Breast epithelium (tissue), 4 donors: Measurements from ENCODE around the gene BACE1. TPM values are rescaled to one million over a fixed set of nuclear protein-coding genes. Genes with fewer than 3 reads are reported as not detected.

ENCODE experiments used
- DNase-seq, 2 donors: peaks; one replicate each; pipeline ENCODE4 v3.0.0-alpha.2; 2019; ENCODE audit warnings: low spot score in 2 of 2
- H3K27ac ChIP-seq, 2 donors: fragments of 200-600 bp; sonication (generic) in 1 of 2; one replicate each; pipeline ENCODE4 v1.5.1; 2016 to 2019; ENCODE audit warnings: mild to moderate bottlenecking in 1 of 2
- H3K27me3 ChIP-seq, 2 donors: fragments of 200-600 bp; sonication (generic) in 1 of 2; one replicate each; pipeline versions ENCODE4 v1.5.1 to v1.6.0; 2017 to 2019; ENCODE audit warnings: control low read depth in 1 of 2, mild to moderate bottlenecking in 1 of 2
- H3K36me3 ChIP-seq: fragments of 200-600 bp; one replicate; pipeline ENCODE4 v1.5.1; 2019
- H3K4me1 ChIP-seq, 2 donors: fragments of 200-600 bp; sonication (generic); one replicate each; pipeline ENCODE4 v1.5.1; 2016 to 2019; ENCODE audit warnings: control low read depth in 1 of 2
- H3K4me3 ChIP-seq, 3 donors: fragments of 200-600 bp; sonication (generic); 1 replicate in 2 of 3; 2 replicates in 1 of 3; pipeline ENCODE4 v1.5.1; 2016 to 2019; ENCODE audit warnings: mild to moderate bottlenecking in 3 of 3, moderate library complexity in 2 of 3
- H3K9me3 ChIP-seq, 2 donors: fragments of 200-600 bp; sonication (generic) in 1 of 2; one replicate each; pipeline ENCODE4 v1.5.1; 2016 to 2019; ENCODE audit warnings: control low read depth in 1 of 2
- CTCF ChIP-seq, 3 donors: fragments of 450-650 bp; IDR thresholded peaks; one replicate each; pipeline ENCODE4 v1.5.1; 2016 to 2017; ENCODE audit warnings: antibody characterized with exemption in 3 of 3, mild to moderate bottlenecking in 3 of 3, moderate library complexity in 3 of 3
- POLR2A ChIP-seq: fragments of 450-650 bp; IDR thresholded peaks from one replicate; pipeline ENCODE4 v1.6.1; 2016; ENCODE audit warnings: antibody characterized with exemption, mild to moderate bottlenecking, moderate library complexity
- POLR2AphosphoS5 ChIP-seq, 3 donors: sonication (generic); formaldehyde crosslinking; IDR thresholded peaks; one replicate each; pipeline ENCODE4 v1.6.1; 2017; ENCODE audit warnings: antibody characterized with exemption in 3 of 3
- intact Hi-C: fragments of 100-400 bp; cut with DNase I; formaldehyde crosslinking; loops from one replicate; pipeline ENCODE4 v1.15.1; 2023; ENCODE audit warnings: low total_unique reads
- total RNA-seq, 3 donors: library from RNA; depleted of rRNA; stranded (reverse); fragments of >200 nt; gene quantifications; one replicate each; pipeline ENCODE4 v1.1.0, GENCODE V29; 2016

Gene BACE1
- total RNA-seq, 3 donors from 2014 or later, result 17.4 to 26.9 (median 17.9) TPM

- Histone ChIP-seq H3K4me3 (peak overlapping the region; percentile 83 to 97 (median 87)), H3K36me3 (no peaks in the 10 kb centered on the region), H3K27ac (peak overlapping the region; percentile 7 to 53), H3K4me1 (peaks cover 5 to 11% of the 10 kb centered on the region in 2 donors), H3K9me3 (no peaks in the 10 kb centered on the region), H3K27me3 (no peaks in the 10 kb centered on the region)
- intact Hi-C loops, result no loop called here
- no peak for TF ChIP-seq POLR2A
- no peak for TF ChIP-seq POLR2AphosphoS5 (IDR thresholded peaks at IDR 0.05)
- TF ChIP-seq CTCF (IDR thresholded peaks at IDR 0.05), result no peak
- no peak for DNase-seq
Measured at GRCh38 chr11:117315285-117316196, 515 bp downstream of the BACE1 start.

GRCh38 chr11:117314840-117315239, 1.2 kb downstream of the BACE1 start:
- Histone ChIP-seq H3K27me3 (no peaks in the 10 kb centered on the region), H3K4me1 (peaks cover 5 to 11% of the 10 kb centered on the region in 2 donors), H3K36me3 (no peaks in the 10 kb centered on the region), H3K4me3 (peak overlapping the region; percentile 83 to 97 (median 87)), H3K9me3 (no peaks in the 10 kb centered on the region), H3K27ac (no peak overlapping the region)
- DNase-seq, result no peak
- TF ChIP-seq CTCF (IDR thresholded peaks at IDR 0.05) (no peak), POLR2A (no peak), POLR2AphosphoS5 (IDR thresholded peaks at IDR 0.05) (no peak)
- intact Hi-C loops, result no loop called here

DNA sequence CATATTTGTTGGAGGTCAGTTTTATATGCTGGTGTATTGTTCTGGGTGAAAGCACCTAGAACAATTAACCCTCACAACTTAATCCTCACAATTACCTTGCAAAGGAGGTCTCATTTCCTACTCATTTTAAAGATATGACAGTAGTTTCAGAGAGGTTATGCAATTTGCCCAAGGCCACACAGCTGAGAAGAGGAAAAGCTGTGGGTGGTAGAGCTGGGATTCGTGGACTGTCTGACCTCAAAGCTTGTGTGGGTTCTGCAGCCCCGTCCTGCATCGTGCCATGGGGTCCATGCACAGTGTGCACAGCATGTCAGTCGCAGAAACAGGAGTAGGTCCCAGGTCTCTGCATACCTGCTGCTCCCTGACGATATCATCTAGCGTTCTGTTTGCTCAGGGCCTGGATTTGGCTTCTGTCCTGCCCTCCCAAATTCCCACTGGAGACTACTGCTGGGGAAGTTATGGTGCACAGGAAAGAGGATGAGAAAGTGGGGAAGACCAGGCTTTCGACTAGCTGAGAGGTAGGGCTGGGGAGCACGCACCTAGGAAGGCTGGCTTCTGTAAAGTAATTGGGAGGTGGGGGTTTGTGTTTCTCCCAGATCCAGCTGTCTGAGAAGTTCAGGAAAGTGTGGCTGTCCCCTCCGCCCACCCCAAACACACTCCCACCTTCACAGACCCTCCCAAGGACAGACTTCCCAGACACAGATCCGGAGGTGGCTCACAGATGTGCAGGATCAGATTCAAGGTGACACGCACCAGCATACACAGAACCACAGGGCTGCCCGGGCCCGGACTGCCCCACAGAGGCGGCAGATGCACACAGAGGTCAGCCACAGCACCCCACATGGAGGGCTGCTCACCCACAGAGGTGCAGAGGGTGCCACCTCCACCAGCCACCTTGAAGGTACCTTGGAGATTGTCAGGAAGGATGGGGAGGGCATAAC, 2.0 kb downstream of the BACE1 start:
- TF ChIP-seq CTCF (IDR thresholded peaks at IDR 0.05) (no peak), POLR2A (no peak), POLR2AphosphoS5 (IDR thresholded peaks at IDR 0.05) (no peak)
- Histone ChIP-seq H3K9me3 (no peaks in the 10 kb centered on the region), H3K36me3 (no peaks in the 10 kb centered on the region), H3K4me1 (peaks cover 5 to 11% of the 10 kb centered on the region in 2 donors), H3K27ac (no peak overlapping the region), H3K4me3 (peak overlapping the region; percentile 83 to 97 (median 87)), H3K27me3 (no peaks in the 10 kb centered on the region)
- DNase-seq, result no peak
- intact Hi-C loops, result no loop called here

DNA sequence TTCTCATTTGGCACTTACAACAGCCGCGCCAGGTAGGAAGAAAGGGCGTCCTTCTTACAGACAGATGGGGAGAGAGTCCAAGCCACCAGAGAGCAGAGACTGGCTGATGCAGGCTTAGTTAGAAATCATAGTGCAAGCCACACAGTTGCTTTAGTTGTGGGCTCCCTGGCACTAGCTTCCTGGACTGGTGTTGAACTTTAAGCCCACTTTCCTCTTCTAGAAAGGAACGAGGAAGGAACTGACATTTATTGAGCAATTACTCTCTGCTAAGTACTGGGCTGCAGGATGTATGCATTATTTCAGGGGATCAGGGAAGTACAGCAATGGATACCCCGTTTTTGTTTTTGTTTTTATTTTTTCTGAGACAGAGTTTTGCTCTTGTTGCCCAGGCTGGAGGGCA, 3.0 kb downstream of the BACE1 start:
- Histone ChIP-seq H3K27me3 (no peaks in the 10 kb centered on the region), H3K4me1 (peaks cover 5 to 11% of the 10 kb centered on the region in 2 donors), H3K4me3 (no peak overlapping the region), H3K36me3 (no peaks in the 10 kb centered on the region), H3K9me3 (no peaks in the 10 kb centered on the region), H3K27ac (no peak overlapping the region)
- intact Hi-C loops, result no loop called here
- TF ChIP-seq POLR2AphosphoS5 (IDR thresholded peaks at IDR 0.05), result no peak
- TF ChIP-seq CTCF (IDR thresholded peaks at IDR 0.05), result no peak
- TF ChIP-seq POLR2A, result no peak
- no peak for DNase-seq
